GM18505 (cell line): Measurements from ENCODE around the gene ASTE1.

Source experiments
- ATAC-seq: cut with Tn5 transposase; IDR thresholded peaks from one replicate; pipeline ENCODE4 v1.9.1; 2021; ENCODE audit not compliant: unreplicated experiment
- POLR2A ChIP-seq: IDR thresholded peaks from 4 replicates; pipeline ENCODE4 v1.6.1; 2011; ENCODE audit warnings: borderline replicate concordance; ENCODE audit not compliant: insufficient read depth, insufficient read length; ENCODE audit errors: extremely low read depth

ASTE1 gene

GRCh38 chr3:131036200-131036816 is 9.7 kb upstream of the ASTE1 start:
- ATAC-seq, result no peak
- TF ChIP-seq POLR2A, result no peak

GRCh38 chr3:131033480-131034080 is 7.0 kb upstream of the ASTE1 start:
- TF ChIP-seq POLR2A, result no peak
- ATAC-seq, result no peak

GRCh38 chr3:131031660-131032059 is 5.0 kb upstream of the ASTE1 start:
- no peak for TF ChIP-seq POLR2A
- no peak for ATAC-seq

GRCh38 chr3:131028844-131029243 is 2.2 kb upstream of the ASTE1 start:
- no peak for ATAC-seq
- no peak for TF ChIP-seq POLR2A

DNA sequence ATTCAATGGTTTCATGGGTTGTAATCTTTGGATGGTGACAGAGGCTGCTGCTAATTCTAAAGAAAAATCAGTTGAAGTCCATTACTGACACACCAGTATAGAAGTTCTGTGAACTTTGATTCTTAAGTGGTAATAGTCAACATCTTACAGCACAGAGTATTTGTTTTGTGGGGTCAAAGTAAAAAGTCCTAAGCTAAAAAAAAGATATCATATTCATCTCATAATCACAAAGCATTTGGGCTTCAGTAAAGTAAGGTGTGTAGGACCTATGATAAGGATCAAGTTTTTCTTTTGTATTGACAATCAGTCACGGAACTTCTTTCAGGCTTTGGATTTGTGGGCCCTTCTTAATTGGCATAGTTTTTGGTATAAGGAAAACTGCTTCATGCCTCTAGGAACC is 1.1 kb downstream of the ASTE1 start:
- ATAC-seq, result no peak
- TF ChIP-seq POLR2A, result no peak

- TF ChIP-seq POLR2A, result no peak
- ATAC-seq, result no peak
These were observed 6.4 kb downstream of the ASTE1 start for GRCh38 chr3:131020122-131020693.

DNA sequence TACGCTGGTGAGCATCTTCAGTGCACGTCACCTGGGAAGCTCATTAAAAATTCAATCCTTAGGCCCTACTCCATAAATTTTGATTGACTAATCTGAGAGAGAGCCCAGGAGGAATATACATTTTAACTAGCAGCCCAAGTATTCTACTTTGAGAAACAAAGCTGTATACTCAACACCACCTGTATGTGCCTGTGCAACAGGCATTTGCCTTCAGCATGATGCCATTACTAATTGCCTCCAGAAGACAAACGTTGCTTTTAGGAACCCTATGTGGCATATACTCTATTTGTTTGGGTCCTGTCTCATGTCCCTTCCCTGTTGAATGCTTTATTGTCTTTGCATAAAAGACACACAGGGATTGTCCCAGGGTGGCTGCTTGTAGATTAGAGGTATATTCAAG is 7.7 kb downstream of the ASTE1 start:
- ATAC-seq, result no peak

DNA sequence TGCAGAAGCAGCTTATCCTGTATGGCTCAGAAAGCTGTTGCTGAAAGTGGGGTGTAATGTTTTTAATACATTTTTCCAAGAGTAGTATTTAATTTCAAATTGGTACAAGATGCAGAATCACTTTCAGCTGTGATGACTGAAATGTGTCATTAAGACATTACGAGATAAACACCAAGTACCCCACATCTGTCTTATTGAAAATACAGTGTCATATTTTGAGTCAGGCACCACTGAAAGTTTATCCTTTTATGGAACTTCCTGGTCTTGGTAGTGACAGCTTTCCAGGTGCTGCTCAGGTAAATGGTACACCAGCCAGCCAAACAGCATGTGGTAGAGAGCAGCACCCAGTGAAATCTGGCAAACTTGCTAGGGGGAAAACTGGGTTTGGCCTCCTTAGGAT is 16.9 kb downstream of the ASTE1 start:
- no peak for TF ChIP-seq POLR2A
- ATAC-seq, result no peak

More for the DNA sequence above, 7.7 kb downstream of the ASTE1 start:
- TF ChIP-seq POLR2A, result no peak

- no peak for ATAC-seq
- TF ChIP-seq POLR2A, result no peak
These were observed 18.3 kb downstream of the ASTE1 start for GRCh38 chr3:131008326-131008725.

DNA sequence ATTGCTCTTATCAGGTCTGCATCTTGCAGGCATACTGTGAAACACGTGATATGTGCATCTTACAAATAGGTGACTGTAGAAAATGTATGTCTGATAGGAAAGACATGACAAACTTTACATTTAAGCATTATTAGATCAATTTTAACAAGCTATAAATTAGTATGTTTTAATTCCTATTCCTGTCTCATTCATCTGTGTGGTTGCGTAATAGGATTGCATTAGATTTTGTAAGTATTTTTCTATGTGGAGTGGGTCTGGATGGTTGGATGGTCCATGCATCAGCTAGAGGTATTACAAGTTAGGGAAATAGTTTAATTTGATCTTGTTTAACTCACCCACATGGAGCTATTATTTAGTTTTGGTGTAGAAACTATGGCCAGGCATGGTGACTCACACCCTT is 18.8 kb downstream of the ASTE1 start:
- no peak for ATAC-seq
- TF ChIP-seq POLR2A, result no peak

DNA sequence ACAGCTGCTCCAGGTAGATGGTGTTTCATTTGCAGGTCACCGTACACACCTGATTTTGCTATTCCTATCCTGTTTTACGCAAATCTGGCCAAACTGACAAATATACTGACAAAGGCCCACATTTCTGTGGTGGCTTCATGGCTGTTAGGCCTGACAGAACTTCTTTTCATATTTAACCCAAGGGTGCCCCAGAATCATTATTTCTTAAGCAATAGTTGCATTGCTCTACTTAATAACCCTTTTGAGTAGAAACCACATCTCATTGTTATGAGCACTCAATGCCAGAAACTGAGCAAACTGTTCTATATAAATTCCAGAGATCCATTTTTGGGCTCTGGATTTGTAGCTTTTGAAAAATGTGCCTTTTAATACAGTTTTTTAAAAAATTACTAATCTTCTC is 19.4 kb downstream of the ASTE1 start:
- TF ChIP-seq POLR2A, result no peak
- ATAC-seq, result no peak

DNA sequence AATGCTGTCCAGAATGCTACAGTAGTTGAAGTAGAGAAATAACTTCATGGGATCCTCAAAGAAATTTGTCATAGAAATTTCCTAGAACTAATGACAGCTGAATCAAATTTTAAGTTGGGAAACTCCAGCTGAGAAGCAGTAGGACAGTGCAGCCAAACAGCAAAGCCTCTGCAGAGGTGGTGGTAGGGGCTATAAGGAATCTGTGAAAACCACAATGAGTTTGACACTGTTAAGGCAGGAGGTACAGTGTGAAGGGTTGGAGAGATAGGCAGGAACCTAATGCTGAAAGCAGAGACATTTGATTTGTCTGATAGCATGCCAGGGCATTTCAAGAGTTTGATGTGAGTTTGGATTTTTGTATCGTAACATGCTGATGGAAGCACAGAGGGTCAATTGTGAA is 22.0 kb downstream of the ASTE1 start:
- no peak for TF ChIP-seq POLR2A
- ATAC-seq, result no peak

DNA sequence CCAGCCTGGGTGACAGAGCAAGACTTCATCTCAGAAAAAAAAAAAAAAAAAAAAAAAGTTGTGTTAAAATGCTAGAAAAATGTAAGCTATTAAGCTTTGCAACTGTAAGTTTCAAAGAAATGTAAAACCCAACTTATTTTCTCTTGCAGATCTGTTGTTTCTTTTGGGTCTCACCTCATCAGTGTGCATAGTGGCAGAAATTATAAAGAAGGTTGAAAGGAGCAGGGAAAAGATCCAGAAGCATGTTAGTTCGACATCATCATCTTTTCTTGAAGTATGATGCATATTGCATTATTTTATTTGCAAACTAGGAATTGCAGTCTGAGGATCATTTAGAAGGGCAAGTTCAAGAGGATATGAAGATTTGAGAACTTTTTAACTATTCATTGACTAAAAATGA is 25.6 kb downstream of the ASTE1 start:
- no peak for ATAC-seq
- no peak for TF ChIP-seq POLR2A

- TF ChIP-seq POLR2A, result no peak
- no peak for ATAC-seq
These were observed 29.3 kb downstream of the ASTE1 start for GRCh38 chr3:130997289-130997688.
